NB4 (cell line): Measurements from ENCODE around the gene MYL4.
"Not testable (repeated sequence)": the region's sequence is repeated elsewhere in the genome, so short reads cannot be mapped to it uniquely, and the experiment has no call there.

Experiments
- CTCF ChIP-seq: IDR thresholded peaks from one replicate; pipeline ENCODE4 v1.5.1; 2012; ENCODE audit warnings: low read depth, low read length
- MAX ChIP-seq: IDR thresholded peaks from 2 replicates; pipeline ENCODE4 v1.6.1; 2011; ENCODE audit warnings: low read depth, low read length
- MYC ChIP-seq: IDR thresholded peaks from 2 replicates; pipeline ENCODE4 v1.6.1; 2011; ENCODE audit warnings: low read depth, low read length
- POLR2A ChIP-seq: IDR thresholded peaks from 2 replicates; pipeline ENCODE4 v1.6.1; 2011; ENCODE audit warnings: mild to moderate bottlenecking; ENCODE audit not compliant: insufficient read length; ENCODE audit errors: extremely low read depth

- not testable (repeated sequence) for TF ChIP-seq POLR2A, CTCF, MAX, MYC
Observed at GRCh38 chr17:47224077-47224476, 14.9 kb downstream of the MYL4 start.
